H1 (cell line): ENCODE data around the gene CMSS1. TPM values are rescaled to one million over a fixed set of nuclear protein-coding genes. Genes with fewer than 3 reads are reported as not detected.

Source experiments
- CTCF ChIA-PET: fragments of 300-600 bp; sonication (Branson Sonifier 250); formaldehyde crosslinking; loops from one replicate; lab custom pipeline; 2021; ENCODE audit not compliant: partially characterized antibody; lab: Charles Lee
- POLR2A ChIA-PET: fragments of 300-600 bp; sonication (Branson Sonifier 250); formaldehyde crosslinking; loops from one replicate; lab custom pipeline; 2021; ENCODE audit warnings: inconsistent platforms; ENCODE audit not compliant: partially characterized antibody; lab: Charles Lee
- DNase-seq, 2 experiments: peaks; one replicate each; pipeline versions ENCODE4 v3.0.0 to v3.0.0-alpha.2; 2010 to 2022; ENCODE audit warnings: low spot score in 2 of 2, low read depth in 1 of 2, mixed read lengths in 1 of 2
- FAIRE-seq: peaks from 2 replicates; lab custom pipeline; 2011; peaks lifted over from hg19 to GRCh38; lab: Jason Lieb, UNC
- H2AFZ ChIP-seq: 2 replicates; pipeline ENCODE4 v1.8.1; 2012; ENCODE audit warnings: low read length, inconsistent platforms
- H2AK5ac ChIP-seq: 2 replicates; pipeline ENCODE4 v1.6.1; 2013; ENCODE audit warnings: low read depth, low read length
- H2BK120ac ChIP-seq: replicated peaks from 2 replicates; pipeline ENCODE3; 2013; ENCODE audit warnings: low read depth, low read length, inconsistent platforms
- H2BK12ac ChIP-seq: 2 replicates; pipeline ENCODE4 v1.6.1; 2013; ENCODE audit warnings: low read depth, low read length
- H2BK15ac ChIP-seq: 2 replicates; pipeline ENCODE4 v1.6.1; 2013; ENCODE audit warnings: low read length
- H2BK20ac ChIP-seq: 2 replicates; pipeline ENCODE4 v1.6.1; 2013; ENCODE audit warnings: low read length
- H2BK5ac ChIP-seq: 2 replicates; pipeline ENCODE4 v1.6.1; 2013; ENCODE audit warnings: low read depth, low read length
- H3K14ac ChIP-seq: 2 replicates; pipeline ENCODE4 v1.6.1; 2013; ENCODE audit warnings: inconsistent platforms; ENCODE audit not compliant: insufficient read length
- H3K18ac ChIP-seq: 2 replicates; pipeline ENCODE4 v1.6.1; 2013; ENCODE audit warnings: low read length; ENCODE audit errors: extremely low read depth
- H3K23ac ChIP-seq: 2 replicates; pipeline ENCODE4 v1.6.1; 2013; ENCODE audit warnings: inconsistent platforms; ENCODE audit not compliant: insufficient read length
- H3K23me2 ChIP-seq: 2 replicates; pipeline ENCODE4 v1.6.1; 2013; ENCODE audit warnings: low read depth, low read length
- H3K27ac ChIP-seq: 2 replicates; pipeline ENCODE4 v1.6.1; 2011; ENCODE audit warnings: low read depth, low read length, inconsistent platforms
- H3K27me3 ChIP-seq, 4 experiments: replicated peaks in 1 of 4; 1 replicate in 1 of 4; 2 replicates in 3 of 4; pipeline versions ENCODE4 v1.6.1 to v1.8.1; 2011 to 2013; ENCODE audit warnings: low read length in 3 of 4, mild to moderate bottlenecking in 3 of 4, inconsistent platforms in 2 of 4, mixed read lengths in 2 of 4, moderate library complexity in 1 of 4; ENCODE audit not compliant: control insufficient read depth in 3 of 4, insufficient read depth in 3 of 4; ENCODE audit errors: extremely low read depth in 1 of 4
- H3K36me3 ChIP-seq, 4 experiments: 2 replicates each; pipeline versions ENCODE4 v1.6.1 to v1.8.1; 2011 to 2013; ENCODE audit warnings: mild to moderate bottlenecking in 4 of 4, low read length in 3 of 4, moderate library complexity in 2 of 4, control low read depth in 1 of 4, inconsistent platforms in 1 of 4; ENCODE audit not compliant: insufficient read depth in 4 of 4, control insufficient read depth in 2 of 4
- H3K4ac ChIP-seq: replicated peaks from 2 replicates; pipeline ENCODE3; 2013; ENCODE audit warnings: low read length, low read depth, mixed read lengths, inconsistent platforms; ENCODE audit not compliant: insufficient read length
- H3K4me1 ChIP-seq, 4 experiments: replicated peaks in 1 of 4; 1 replicate in 1 of 4; 2 replicates in 3 of 4; pipeline versions ENCODE4 v1.6.1 to v1.8.1; 2011 to 2013; ENCODE audit warnings: low read length in 3 of 4, inconsistent platforms in 2 of 4, mixed read lengths in 1 of 4; ENCODE audit not compliant: insufficient read depth in 4 of 4, control insufficient read depth in 3 of 4
- H3K4me2 ChIP-seq, 2 experiments: 2 replicates each; pipeline versions ENCODE4 v1.6.1 to v1.8.1; 2011 to 2013; ENCODE audit warnings: low read depth in 2 of 2, low read length in 2 of 2, control low read depth in 1 of 2, inconsistent platforms in 1 of 2, mild to moderate bottlenecking in 1 of 2; ENCODE audit not compliant: insufficient read depth in 1 of 2
- H3K4me3 ChIP-seq, 4 experiments: fragments of 200-600, 300-600 bp in 1 of 4; sonication (generic), shearing (Covaris generic), sonication (Bioruptor Twin) in 1 of 4; 2 replicates each; pipeline versions ENCODE4 v1.5.1 to v1.8.1; 2011 to 2016; ENCODE audit warnings: low read length in 4 of 4, low read depth in 3 of 4, control low read depth in 2 of 4, inconsistent platforms in 2 of 4, mild to moderate bottlenecking in 2 of 4, mixed read lengths in 1 of 4, moderate library complexity in 1 of 4; ENCODE audit not compliant: insufficient read depth in 2 of 4; ENCODE audit errors: extremely low read depth in 1 of 4
- H3K56ac ChIP-seq: replicated peaks from 2 replicates; pipeline ENCODE3; 2013; ENCODE audit warnings: low read depth, mild to moderate bottlenecking, mixed read lengths, low read length, inconsistent platforms; ENCODE audit not compliant: insufficient read length
- H3K79me1 ChIP-seq: 2 replicates; pipeline ENCODE4 v1.6.1; 2013; ENCODE audit warnings: low read depth, low read length, control low read depth
- H3K79me2 ChIP-seq, 2 experiments: 2 replicates each; pipeline versions ENCODE4 v1.6.1 to v1.8.1; 2012 to 2013; ENCODE audit warnings: low read length in 2 of 2, mild to moderate bottlenecking in 2 of 2, inconsistent platforms in 1 of 2; ENCODE audit not compliant: insufficient read depth in 2 of 2, control insufficient read depth in 1 of 2
- H3K9ac ChIP-seq, 4 experiments: replicated peaks in 1 of 4; 1 replicate in 1 of 4; 2 replicates in 3 of 4; pipeline versions ENCODE4 v1.6.1 to v1.8.1; 2011 to 2013; ENCODE audit warnings: low read depth in 3 of 4, low read length in 3 of 4, control low read depth in 2 of 4, mild to moderate bottlenecking in 2 of 4, moderate library complexity in 2 of 4, inconsistent platforms in 1 of 4; ENCODE audit errors: extremely low read depth in 1 of 4
- H3K9me3 ChIP-seq, 2 experiments: 2 replicates each; pipeline versions ENCODE4 v1.6.1 to v1.8.1; 2012 to 2013; ENCODE audit warnings: mild to moderate bottlenecking in 2 of 2, moderate library complexity in 2 of 2, control low read depth in 1 of 2, inconsistent platforms in 1 of 2, low read depth in 1 of 2, low read length in 1 of 2, mixed read lengths in 1 of 2; ENCODE audit not compliant: insufficient read depth in 2 of 2
- H4K20me1 ChIP-seq, 2 experiments: replicated peaks in 1 of 2; 2 replicates each; pipeline versions ENCODE3 to v1.8.1; 2011 to 2013; ENCODE audit warnings: inconsistent platforms in 2 of 2, low read length in 2 of 2, mild to moderate bottlenecking in 1 of 2; ENCODE audit not compliant: insufficient read depth in 2 of 2, control insufficient read depth in 1 of 2
- H4K5ac ChIP-seq: 2 replicates; pipeline ENCODE4 v1.6.1; 2013; ENCODE audit warnings: low read length, low read depth, mixed read lengths, inconsistent platforms; ENCODE audit not compliant: insufficient read length
- H4K8ac ChIP-seq: 2 replicates; pipeline ENCODE4 v1.8.0; 2013; ENCODE audit warnings: mild to moderate bottlenecking, moderate library complexity, low read length, inconsistent platforms; ENCODE audit not compliant: insufficient read depth; ENCODE audit errors: extremely low read depth
- H4K91ac ChIP-seq: replicated peaks from 2 replicates; pipeline ENCODE3; 2013; ENCODE audit warnings: low read length, mixed read lengths, inconsistent platforms; ENCODE audit not compliant: insufficient read length
- KDM1A ChIP-seq: fragments of 200-600, 300-600 bp; sonication (generic); IDR thresholded peaks from 2 replicates; pipeline ENCODE4 v1.7.1; 2016; ENCODE audit warnings: mild to moderate bottlenecking, low read length, borderline replicate concordance
- MAX ChIP-seq: IDR thresholded peaks from 2 replicates; pipeline ENCODE4 v1.6.1; 2012; ENCODE audit warnings: inconsistent platforms
- SP4 ChIP-seq: IDR thresholded peaks from 2 replicates; pipeline ENCODE4 v1.6.1; 2012; ENCODE audit warnings: low read length, inconsistent platforms
- WGBS, 2 experiments: shearing (Covaris generic) in 1 of 2; methylation state at CpG; one replicate each; pipeline versions ENCODE4 v1.1.6 to v1.1.7; 2013 to 2015; ENCODE audit warnings: low lambda C conversion rate in 2 of 2, mixed read lengths in 2 of 2, inconsistent platforms in 1 of 2, low coverage in 1 of 2, missing lambda C conversion rate in 1 of 2; ENCODE audit not compliant: insufficient replicate concordance in 2 of 2, insufficient coverage in 1 of 2, insufficient read length in 1 of 2; ENCODE audit errors: extremely low coverage in 1 of 2, missing lambda C conversion rate in 1 of 2; 5-methylcytosine and 5-hydroxymethylcytosine counted together
- polyA plus RNA-seq, 7 experiments: library from polyadenylated mRNA; depleted of rRNA in 3 of 7; stranded (reverse) in 5 of 7; unstranded in 2 of 7; fragments of >200 nt in 5 of 7; fragments of 200-250 nt in 2 of 7; gene quantifications; 1 replicate in 5 of 7; 2 replicates in 1 of 7; 4 replicates in 1 of 7; pipeline versions ENCODE4 v1.2.1 to v1.2.3, GENCODE V29; 2011 to 2013; ENCODE audit warnings: missing spikeins in 2 of 7, mixed read lengths in 2 of 7
- total RNA-seq: library from RNA; stranded (reverse); fragmentation: NEBNext Ultra II Directional; extraction: Animal tissue kit (Norgen Biotek cat#: 25700); gene quantifications from 2 replicates; pipeline ENCODE4 v1.2.1, GENCODE V29; 2021

Gene CMSS1
- total and polyA plus RNA-seq, 2 of the 8 experiments (the other 6 are each of a cell fraction or from before 2014, with no cell fraction given): 15.2 to 75.1 TPM

- no peak overlapping the region for H3K56ac ChIP-seq
- H3K79me2 ChIP-seq: no peaks in the 10 kb centered on the region
These were observed 258.4 kb downstream of the CMSS1 start for GRCh38 chr3:100075851-100076730.

More at GRCh38 chr3:100075851-100076730, 258.4 kb downstream of the CMSS1 start:
- Histone ChIP-seq H3K27ac (no peak overlapping the region), H2AFZ (no peak overlapping the region), H3K4me1 (peaks cover 2 to 6% (median 4%) of the 10 kb centered on the region in 4 experiments; a peak in 3 of 7 replicates), H2BK15ac (no peak overlapping the region), H3K23me2 (no peaks in the 10 kb centered on the region), H2BK12ac (no peak overlapping the region), H4K5ac (no peak overlapping the region), H2BK120ac (no peak overlapping the region), H3K4me3 (no peak overlapping the region), H3K18ac (no peak overlapping the region), H3K9ac (no peak overlapping the region), H3K36me3 (no peaks in the 10 kb centered on the region), H3K4ac (no peak overlapping the region), H4K8ac (no peak overlapping the region), H3K27me3 (no peaks in the 10 kb centered on the region), H2BK20ac (no peak overlapping the region), H4K20me1 (no peaks in the 10 kb centered on the region), H2AK5ac (no peak overlapping the region), H3K9me3 (no peaks in the 10 kb centered on the region), H3K14ac (no peak overlapping the region), H2BK5ac (no peak overlapping the region), H3K79me1 (no peaks in the 10 kb centered on the region), H3K4me2 (no peak overlapping the region), H3K23ac (no peak overlapping the region), H4K91ac (no peak overlapping the region)
- ChIA-PET CTCF (interaction anchor here (0.8 to 2.2 kb wide), 5 partner anchors 8 to 184 kb away, joined by 3 to 7 read pairs (median 3); partner anchors contain the start of gene TBC1D23), POLR2A (no interaction called here)
- no peak for TF ChIP-seq KDM1A
- no peak for TF ChIP-seq SP4
- no peak for TF ChIP-seq MAX
- DNase-seq (no peak), FAIRE-seq (no peak)
- 88% methylated on average over 4 of the region's 4 CpGs; no CpG with 5 or more reads in 1 of the 2 experiments for WGBS, 2 experiments
